Skin of body (tissue), 2 donors: ENCODE results near the gene TOB1. TPM values are rescaled to one million over a fixed set of nuclear protein-coding genes. Genes with fewer than 3 reads are reported as not detected.

Source experiments
- DNase-seq: peaks from one replicate; lab custom pipeline; 2025; lab: John Stamatoyannopoulos, UW
- total RNA-seq: library from RNA; depleted of rRNA; stranded (reverse); fragments of >200 nt; gene quantifications from one replicate; pipeline ENCODE4 v1.2.3, GENCODE V29; 2014

The TOB1 gene
- total RNA-seq, 1 donor from 2014 or later, result 46.7 TPM

GRCh38 chr17:50832267-50832863 lies 33.8 kb downstream of the TOB1 start:
- DNase-seq, result no peak

- no peak for DNase-seq
These were observed 34.7 kb downstream of the TOB1 start for GRCh38 chr17:50831471-50831928.

GRCh38 chr17:50830994-50831393 lies 35.2 kb downstream of the TOB1 start:
- DNase-seq, result peak; percentile 28

DNA sequence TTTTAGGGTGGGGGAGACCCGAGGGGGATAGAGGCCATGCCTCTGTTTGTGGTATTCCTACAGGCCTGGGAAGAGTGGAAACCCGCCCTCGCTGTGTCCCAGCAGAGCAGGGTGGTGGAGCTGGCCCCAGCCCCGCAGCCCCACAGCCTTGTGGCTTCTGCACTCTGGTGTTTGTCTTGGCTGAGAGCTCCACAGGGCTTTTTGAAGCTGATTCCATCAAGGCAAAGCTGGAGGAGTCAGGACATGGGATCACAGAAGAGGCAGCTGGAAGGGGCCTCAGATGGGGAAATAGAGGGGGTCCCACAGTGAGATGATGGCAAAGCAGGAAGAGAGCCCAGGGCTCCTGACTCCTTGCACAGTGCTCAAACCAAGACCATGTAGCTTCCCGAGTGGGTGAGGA lies 35.8 kb downstream of the TOB1 start:
- no peak for DNase-seq

DNA sequence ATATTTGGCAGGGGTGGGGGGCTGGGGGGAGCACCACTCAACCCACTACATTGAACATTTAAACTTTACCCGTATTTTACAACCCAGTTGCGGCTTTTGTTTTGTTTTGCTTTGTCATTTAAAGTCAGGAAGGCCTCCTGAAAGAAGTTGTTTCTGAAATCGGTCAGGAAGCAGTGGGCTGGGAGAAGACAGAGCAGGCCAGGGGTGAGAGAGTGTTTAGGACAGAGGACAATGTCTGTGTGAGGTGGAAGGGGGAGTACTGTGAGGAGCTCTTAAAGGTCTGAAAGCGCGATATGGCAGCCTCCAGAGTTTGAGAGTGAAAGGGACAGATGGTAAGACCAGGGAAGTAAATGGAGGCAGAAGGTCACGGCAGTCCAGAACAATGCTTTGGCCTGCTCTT lies 36.8 kb downstream of the TOB1 start:
- no peak for DNase-seq

- no peak for DNase-seq
These were observed 37.5 kb downstream of the TOB1 start for GRCh38 chr17:50828508-50829170.

GRCh38 chr17:50825188-50825587 lies 41.0 kb downstream of the TOB1 start:
- DNase-seq, result no peak

GRCh38 chr17:50824429-50824828 lies 41.7 kb downstream of the TOB1 start:
- no peak for DNase-seq

DNA sequence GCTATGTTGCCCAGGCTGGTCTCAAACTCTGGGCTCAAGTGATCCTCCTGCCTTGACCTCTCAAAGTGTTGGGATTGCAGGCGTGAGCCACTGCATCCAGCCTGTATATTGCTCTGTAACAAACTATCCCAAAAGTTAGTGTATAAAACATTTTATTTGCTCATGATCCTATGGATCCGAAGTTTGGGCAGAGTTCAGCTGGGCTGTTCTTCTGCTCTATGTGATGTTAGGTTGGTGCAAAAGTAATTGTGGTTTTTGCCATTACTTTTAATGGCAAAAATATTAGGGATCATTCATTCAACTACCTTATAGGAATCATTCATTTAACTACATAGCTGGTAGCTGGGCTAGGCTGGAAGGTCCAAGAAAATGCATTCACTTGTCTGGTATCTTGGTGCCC lies 43.6 kb downstream of the TOB1 start:
- DNase-seq, result no peak

GRCh38 chr17:50820651-50821050 lies 45.5 kb downstream of the TOB1 start:
- no peak for DNase-seq

DNA sequence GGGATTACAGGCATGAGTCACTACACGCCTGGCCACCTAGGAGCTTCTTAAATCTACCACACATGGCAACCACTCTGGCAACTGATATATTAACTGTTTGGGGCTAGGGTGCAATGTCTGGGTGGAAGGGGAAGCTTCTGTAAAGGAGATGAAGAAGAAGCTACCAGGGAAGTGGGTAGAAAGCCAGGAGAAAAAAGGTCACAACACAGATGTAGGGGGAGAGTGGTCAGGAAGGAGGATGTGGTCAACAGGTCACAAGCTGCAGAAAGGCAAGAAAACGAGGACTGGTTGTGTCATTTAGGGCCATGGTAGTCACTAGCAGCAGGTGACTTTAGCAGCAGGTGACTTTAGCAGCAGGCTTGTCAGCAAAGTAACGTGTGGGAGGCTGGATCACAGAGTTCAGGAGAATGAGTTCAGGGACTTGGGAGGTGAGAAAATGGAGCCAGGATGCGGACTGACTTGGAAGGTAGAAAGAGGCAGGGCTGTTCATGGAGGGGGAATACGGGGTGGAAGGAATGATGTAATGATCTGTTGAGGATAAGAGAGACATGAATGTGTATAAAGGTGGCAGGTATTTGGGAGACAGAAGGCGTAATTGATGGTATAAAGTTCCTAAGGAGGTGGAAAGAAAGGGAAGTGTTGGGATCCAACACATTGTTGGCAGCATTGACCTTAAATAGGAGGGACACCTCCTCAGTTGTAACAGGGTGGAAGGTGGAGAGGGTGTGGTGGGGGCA lies 47.1 kb downstream of the TOB1 start:
- no peak for DNase-seq

DNA sequence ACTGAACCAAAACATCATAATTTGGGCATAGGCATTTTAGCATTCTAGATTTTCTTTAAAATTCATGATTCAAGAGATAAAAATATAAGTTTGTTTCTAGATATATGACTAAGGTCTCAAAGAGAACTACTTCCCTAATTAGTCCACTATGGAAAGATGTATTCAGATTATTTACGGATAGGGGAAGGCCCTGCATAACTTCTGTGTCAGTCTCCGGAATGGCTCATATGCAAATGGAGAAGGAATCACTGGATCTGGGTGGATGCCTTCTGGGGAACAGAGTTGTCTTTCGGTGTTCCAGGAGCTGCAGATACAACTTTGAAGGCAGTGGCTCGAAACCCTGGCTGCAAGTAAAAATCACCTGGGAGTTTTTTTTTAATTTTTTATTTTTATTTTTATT lies 47.9 kb downstream of the TOB1 start:
- no peak for DNase-seq

GRCh38 chr17:50817838-50818237 lies 48.3 kb downstream of the TOB1 start:
- DNase-seq, result no peak

GRCh38 chr17:50816771-50817751 lies 49.1 kb downstream of the TOB1 start:
- DNase-seq, result no peak

DNA sequence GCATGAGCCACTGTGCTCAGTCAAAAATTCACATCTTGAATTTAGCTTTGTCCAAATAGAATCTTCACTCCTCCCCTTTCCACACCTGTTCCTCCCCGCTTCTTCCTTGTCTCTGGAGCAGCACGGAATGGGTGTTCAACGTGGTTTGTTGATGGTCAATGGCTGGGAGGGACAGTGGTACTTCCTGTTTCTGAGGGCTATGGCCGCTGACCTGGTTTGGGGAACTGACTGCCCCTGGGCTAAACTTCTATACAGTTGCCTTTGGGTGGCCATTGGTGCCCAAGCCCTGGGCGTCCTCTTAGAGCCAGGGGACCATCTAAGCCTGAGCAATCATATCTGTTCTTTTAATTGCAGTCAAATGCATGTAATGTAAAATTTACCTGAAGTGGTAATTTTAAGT lies 49.9 kb downstream of the TOB1 start:
- no peak for DNase-seq

DNA sequence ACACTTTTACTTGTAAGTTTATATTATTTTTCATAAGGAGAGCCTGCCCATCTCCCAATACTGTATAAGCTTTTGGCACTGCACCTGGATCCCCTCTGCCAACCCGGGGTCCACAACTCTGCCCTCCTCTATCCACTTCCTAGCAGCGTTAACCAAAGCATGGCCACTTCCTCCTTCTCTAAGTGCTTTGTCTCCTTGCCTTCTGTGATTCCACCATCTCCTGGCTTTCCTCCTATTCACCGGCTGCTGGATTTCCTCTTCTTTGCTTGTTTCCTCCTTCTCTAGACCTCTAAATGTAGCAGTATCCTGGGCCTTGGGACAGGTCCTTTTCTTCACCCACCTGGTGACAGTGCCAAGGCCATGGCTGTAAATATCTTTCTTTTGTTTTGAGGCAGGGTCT lies 50.8 kb downstream of the TOB1 start:
- no peak for DNase-seq

DNA sequence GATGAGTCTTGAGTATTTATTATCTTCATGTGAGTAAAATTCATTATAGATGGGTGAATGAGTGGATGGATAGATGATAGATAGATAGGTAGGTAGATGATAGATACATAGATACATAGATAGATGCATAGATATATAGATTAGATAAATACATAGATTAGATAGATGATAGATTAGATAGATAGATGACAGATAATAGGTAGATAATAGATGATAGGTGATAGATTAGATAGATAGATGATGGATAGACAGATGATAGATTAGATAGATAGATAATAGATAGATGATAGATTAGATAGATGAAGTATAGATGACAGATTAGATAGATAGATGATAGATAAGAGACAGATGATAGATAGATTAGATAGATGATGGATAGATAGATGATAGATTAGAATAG lies 52.6 kb downstream of the TOB1 start:
- no peak for DNase-seq
